ENCODE results near the gene DMXL1. TPM values are rescaled to one million over a fixed set of nuclear protein-coding genes. Genes with fewer than 3 reads are reported as not detected.
"Not testable (repeated sequence)": the region's sequence is repeated elsewhere in the genome, so short reads cannot be mapped to it uniquely, and the experiment has no call there.

Gene DMXL1
- total and polyA plus RNA-seq, 8 donors, result 9.9 to 30.5 (median 23.5) TPM

- H3K27ac ChIP-seq, result no peak overlapping the region
These were observed 60.8 kb downstream of the DMXL1 start for GRCh38 chr5:119131530-119132304.

GRCh38 chr5:119135743-119136142, 64.9 kb downstream of the DMXL1 start:
- H3K36me3 ChIP-seq; H3K4me1 ChIP-seq; H3K27ac ChIP-seq; H3K27me3 ChIP-seq; ATAC-seq; DNase-seq; H3K4me3 ChIP-seq; H3K9me3 ChIP-seq; FAIRE-seq; intact Hi-C loops (cut with DNase I): not testable (repeated sequence)
- 99 to 100% methylated on average over 4 of the region's 4 CpGs for WGBS, 2 donors

More at GRCh38 chr5:119131530-119132304, 60.8 kb downstream of the DMXL1 start:
- no peak for FAIRE-seq
- no peaks in the 10 kb centered on the region for H3K9me3 ChIP-seq
- H3K4me1 ChIP-seq, result no peaks in the 10 kb centered on the region
- ATAC-seq, result no peak
- H3K27me3 ChIP-seq, result no peaks in the 10 kb centered on the region
- WGBS, 2 donors, result 99% methylated on average over 2 of the region's 2 CpGs
- H3K36me3 ChIP-seq, result peaks cover 0 to 16% (median 0%) of the 10 kb centered on the region in 3 donors
- H3K4me3 ChIP-seq, result no peak overlapping the region
- no peak for TF ChIP-seq CTCF (IDR thresholded peaks at IDR 0.05)
- no peak for DNase-seq
- intact Hi-C loops (cut with DNase I), result no loop called here

GRCh38 chr5:119136666-119137318, 65.9 kb downstream of the DMXL1 start:
- Histone ChIP-seq H3K36me3 (peaks cover 0 to 6% (median 0%) of the 10 kb centered on the region in 3 donors), H3K27me3 (no peaks in the 10 kb centered on the region), H3K9me3 (no peaks in the 10 kb centered on the region), H3K4me1 (no peaks in the 10 kb centered on the region), H3K4me3 (no peak overlapping the region), H3K27ac (no peak overlapping the region)
- DNase-seq (peak in 5 of 6 donors; percentile 43 to 57 (median 51)), FAIRE-seq (no peak), ATAC-seq (peak; percentile 35 to 83 (median 67))
- TF ChIP-seq CTCF (IDR thresholded peaks at IDR 0.05), result no peak
- intact Hi-C loops (cut with DNase I), result no loop called here
- 90 to 92% methylated on average over 7 of the region's 7 CpGs for WGBS, 2 donors

- no peak for ATAC-seq
- peaks cover 0 to 28% (median 14%) of the 10 kb centered on the region in 3 donors for H3K36me3 ChIP-seq
- intact Hi-C loops (cut with DNase I), result loop anchor here in 1 of 3 donors (10.0 kb wide), 1 partner anchor 261 kb away; no protein-coding TSS in a partner anchor
- H3K4me1 ChIP-seq, result no peaks in the 10 kb centered on the region
- FAIRE-seq, result no peak
- no peaks in the 10 kb centered on the region for H3K27me3 ChIP-seq
- 91 to 92% methylated on average over 4 of the region's 4 CpGs for whole genome bisulfite sequencing, 2 donors
- no peak for DNase-seq
- no peak for TF ChIP-seq CTCF (IDR thresholded peaks at IDR 0.05)
- H3K9me3 ChIP-seq, result no peaks in the 10 kb centered on the region
- H3K4me3 ChIP-seq, result no peak overlapping the region
- H3K27ac ChIP-seq, result no peak overlapping the region
These were observed 82.7 kb downstream of the DMXL1 start for GRCh38 chr5:119153629-119154028.

GRCh38 chr5:119158144-119158543, 87.3 kb downstream of the DMXL1 start:
- intact Hi-C loops (cut with DNase I), result loop anchor here in 1 of 3 donors (10.0 kb wide), 1 partner anchor 257 kb away; no protein-coding TSS in a partner anchor
- DNase-seq (no peak), FAIRE-seq (no peak), ATAC-seq (no peak)
- no peaks in the 10 kb centered on the region for H3K9me3 ChIP-seq
- peaks cover 0 to 10% (median 0%) of the 10 kb centered on the region in 3 donors for H3K36me3 ChIP-seq
- no peak overlapping the region for H3K27ac ChIP-seq
- no peak overlapping the region for H3K4me3 ChIP-seq
- no peaks in the 10 kb centered on the region for H3K27me3 ChIP-seq
- TF ChIP-seq CTCF (IDR thresholded peaks at IDR 0.05), result no peak
- H3K4me1 ChIP-seq, result no peaks in the 10 kb centered on the region
- 100% methylated on average over 2 of the region's 2 CpGs for WGBS, 2 donors
